ENCODE measurements around the gene EPYC. TPM values are rescaled to one million over a fixed set of nuclear protein-coding genes. Genes with fewer than 3 reads are reported as not detected.

Gene EPYC
- total and polyA plus RNA-seq, 2 experiments from 2014 or later, result not detected

GRCh38 chr12:90924406-90924805, 80.4 kb downstream of the EPYC start:
- H3K4me1 ChIP-seq (ENCODE audit: low read depth), result no peaks in the 10 kb centered on the region
- H3K4me3 ChIP-seq, result no peak overlapping the region
- no peaks in the 10 kb centered on the region for H3K36me3 ChIP-seq
- no peaks in the 10 kb centered on the region for H3K9me3 ChIP-seq (ENCODE audit: low read depth)
- DNase-seq (ENCODE audit: low read depth in 1 of 2, low spot score in 1 of 2), result no peak
- H3K27ac ChIP-seq, result no peak overlapping the region
- no peaks in the 10 kb centered on the region for H3K27me3 ChIP-seq
- no peak for TF ChIP-seq CTCF (IDR thresholded peaks at IDR 0.05; ENCODE audit: low read depth, low read length)

GRCh38 chr12:90922145-90922627, 82.6 kb downstream of the EPYC start:
- Histone ChIP-seq H3K27me3 (no peaks in the 10 kb centered on the region), H3K27ac (no peak overlapping the region), H3K9me3 (ENCODE audit: low read depth) (no peaks in the 10 kb centered on the region), H3K4me3 (no peak overlapping the region), H3K36me3 (no peaks in the 10 kb centered on the region), H3K4me1 (ENCODE audit: low read depth) (no peaks in the 10 kb centered on the region)
- DNase-seq (ENCODE audit: low read depth in 1 of 2, low spot score in 1 of 2), result peak in 1 of 2 donors; percentile 31
- no peak for TF ChIP-seq CTCF (IDR thresholded peaks at IDR 0.05; ENCODE audit: low read depth, low read length)

GRCh38 chr12:90921536-90921935, 83.2 kb downstream of the EPYC start:
- no peak for TF ChIP-seq CTCF (IDR thresholded peaks at IDR 0.05; ENCODE audit: low read depth, low read length)
- Histone ChIP-seq H3K36me3 (no peaks in the 10 kb centered on the region), H3K27ac (no peak overlapping the region), H3K4me1 (ENCODE audit: low read depth) (no peaks in the 10 kb centered on the region), H3K9me3 (ENCODE audit: low read depth) (no peaks in the 10 kb centered on the region), H3K27me3 (no peaks in the 10 kb centered on the region), H3K4me3 (no peak overlapping the region)
- DNase-seq (ENCODE audit: low read depth in 1 of 2, low spot score in 1 of 2), result no peak

GRCh38 chr12:90920222-90920621, 84.5 kb downstream of the EPYC start:
- H3K4me3 ChIP-seq, result no peak overlapping the region
- DNase-seq (ENCODE audit: low read depth in 1 of 2, low spot score in 1 of 2), result no peak
- no peaks in the 10 kb centered on the region for H3K27me3 ChIP-seq
- no peak for TF ChIP-seq CTCF (IDR thresholded peaks at IDR 0.05; ENCODE audit: low read depth, low read length)
- no peak overlapping the region for H3K27ac ChIP-seq
- no peaks in the 10 kb centered on the region for H3K9me3 ChIP-seq (ENCODE audit: low read depth)
- no peaks in the 10 kb centered on the region for H3K4me1 ChIP-seq (ENCODE audit: low read depth)
- H3K36me3 ChIP-seq, result no peaks in the 10 kb centered on the region

GRCh38 chr12:90917431-90917830, 87.3 kb downstream of the EPYC start:
- Histone ChIP-seq H3K27me3 (no peaks in the 10 kb centered on the region), H3K36me3 (no peaks in the 10 kb centered on the region), H3K9me3 (ENCODE audit: low read depth) (no peaks in the 10 kb centered on the region), H3K4me3 (no peak overlapping the region), H3K27ac (no peak overlapping the region), H3K4me1 (ENCODE audit: low read depth) (no peaks in the 10 kb centered on the region)
- TF ChIP-seq CTCF (IDR thresholded peaks at IDR 0.05; ENCODE audit: low read depth, low read length), result no peak
- no peak for DNase-seq (ENCODE audit: low read depth in 1 of 2, low spot score in 1 of 2)

- DNase-seq (ENCODE audit: low read depth in 1 of 2, low spot score in 1 of 2), result no peak
- Histone ChIP-seq H3K27ac (no peak overlapping the region), H3K4me1 (ENCODE audit: low read depth) (no peaks in the 10 kb centered on the region), H3K9me3 (ENCODE audit: low read depth) (no peaks in the 10 kb centered on the region), H3K27me3 (no peaks in the 10 kb centered on the region), H3K36me3 (no peaks in the 10 kb centered on the region), H3K4me3 (no peak overlapping the region)
- no peak for TF ChIP-seq CTCF (IDR thresholded peaks at IDR 0.05; ENCODE audit: low read depth, low read length)
These were observed 88.3 kb downstream of the EPYC start for GRCh38 chr12:90916516-90916915.

All from cardiac muscle cell (in vitro differentiated cells and primary cell).